Measurements from ENCODE around the gene PDE3A. TPM values are rescaled to one million over a fixed set of nuclear protein-coding genes. Genes with fewer than 3 reads are reported as not detected.

The PDE3A gene
- total RNA-seq, 1 donor from 2014 or later = 1.3 TPM

- H3K4me1 Mint-ChIP-seq (ENCODE audit: low read depth, unreplicated experiment) = peaks cover 5% of the 10 kb centered on the region
- no peaks in the 10 kb centered on the region for H3K27me3 Mint-ChIP-seq (ENCODE audit: unreplicated experiment)
- H3K9me3 Mint-ChIP-seq (ENCODE audit: unreplicated experiment) = no peaks in the 10 kb centered on the region
- H3K27ac Mint-ChIP-seq (ENCODE audit: unreplicated experiment) = no peak overlapping the region
- no peak overlapping the region for H3K4me3 Mint-ChIP-seq (ENCODE audit: unreplicated experiment)
- TF ChIP-seq CTCF (IDR thresholded peaks at IDR 0.05; ENCODE audit: partially characterized antibody, unreplicated experiment) = no peak
- no peaks in the 10 kb centered on the region for H3K36me3 Mint-ChIP-seq (ENCODE audit: unreplicated experiment)
- DNase-seq = no peak
Observed at GRCh38 chr12:20426191-20426590, 57.9 kb downstream of the PDE3A start.

GRCh38 chr12:20426957-20427356 lies 58.6 kb downstream of the PDE3A start:
- Mint-ChIP-seq H3K4me3 (ENCODE audit: unreplicated experiment) (no peak overlapping the region), H3K9me3 (ENCODE audit: unreplicated experiment) (no peaks in the 10 kb centered on the region)

GRCh38 chr12:20429852-20430251 lies 61.5 kb downstream of the PDE3A start:
- no peak for TF ChIP-seq CTCF (IDR thresholded peaks at IDR 0.05; ENCODE audit: partially characterized antibody, unreplicated experiment)
- H3K9me3 Mint-ChIP-seq (ENCODE audit: unreplicated experiment) = no peaks in the 10 kb centered on the region
- no peak overlapping the region for H3K27ac Mint-ChIP-seq (ENCODE audit: unreplicated experiment)
- H3K27me3 Mint-ChIP-seq (ENCODE audit: unreplicated experiment) = no peaks in the 10 kb centered on the region
- no peak for DNase-seq
- no peak overlapping the region for H3K4me3 Mint-ChIP-seq (ENCODE audit: unreplicated experiment)
- H3K36me3 Mint-ChIP-seq (ENCODE audit: unreplicated experiment) = no peaks in the 10 kb centered on the region
- H3K4me1 Mint-ChIP-seq (ENCODE audit: low read depth, unreplicated experiment) = no peaks in the 10 kb centered on the region

More at GRCh38 chr12:20426957-20427356, 58.6 kb downstream of the PDE3A start:
- Mint-ChIP-seq H3K4me1 (ENCODE audit: low read depth, unreplicated experiment) (peaks cover 5% of the 10 kb centered on the region), H3K27me3 (ENCODE audit: unreplicated experiment) (no peaks in the 10 kb centered on the region), H3K27ac (ENCODE audit: unreplicated experiment) (no peak overlapping the region), H3K36me3 (ENCODE audit: unreplicated experiment) (no peaks in the 10 kb centered on the region)
- DNase-seq = no peak
- TF ChIP-seq CTCF (IDR thresholded peaks at IDR 0.05; ENCODE audit: partially characterized antibody, unreplicated experiment) = no peak

GRCh38 chr12:20432290-20432689 lies 64.0 kb downstream of the PDE3A start:
- no peak for DNase-seq
- Mint-ChIP-seq H3K4me3 (ENCODE audit: unreplicated experiment) (no peak overlapping the region), H3K4me1 (ENCODE audit: low read depth, unreplicated experiment) (peaks cover 12% of the 10 kb centered on the region), H3K9me3 (ENCODE audit: unreplicated experiment) (no peaks in the 10 kb centered on the region), H3K27ac (ENCODE audit: unreplicated experiment) (no peak overlapping the region), H3K36me3 (ENCODE audit: unreplicated experiment) (no peaks in the 10 kb centered on the region), H3K27me3 (ENCODE audit: unreplicated experiment) (no peaks in the 10 kb centered on the region)
- TF ChIP-seq CTCF (IDR thresholded peaks at IDR 0.05; ENCODE audit: partially characterized antibody, unreplicated experiment) = no peak

GRCh38 chr12:20434996-20435395 lies 66.7 kb downstream of the PDE3A start:
- H3K27ac Mint-ChIP-seq (ENCODE audit: unreplicated experiment) = no peak overlapping the region
- H3K4me1 Mint-ChIP-seq (ENCODE audit: low read depth, unreplicated experiment) = peaks cover 13% of the 10 kb centered on the region
- no peak for DNase-seq
- H3K4me3 Mint-ChIP-seq (ENCODE audit: unreplicated experiment) = no peak overlapping the region
- no peaks in the 10 kb centered on the region for H3K27me3 Mint-ChIP-seq (ENCODE audit: unreplicated experiment)
- no peaks in the 10 kb centered on the region for H3K36me3 Mint-ChIP-seq (ENCODE audit: unreplicated experiment)
- no peaks in the 10 kb centered on the region for H3K9me3 Mint-ChIP-seq (ENCODE audit: unreplicated experiment)
- no peak for TF ChIP-seq CTCF (IDR thresholded peaks at IDR 0.05; ENCODE audit: partially characterized antibody, unreplicated experiment)

All from glutamatergic neuron (in vitro differentiated cells).